HG03460 (cell line): Measurements from ENCODE around the gene NUDT14.

Source experiments
- ATAC-seq: cut with Tn5 transposase; IDR thresholded peaks from one replicate; pipeline ENCODE4 v1.9.1; 2021; ENCODE audit not compliant: unreplicated experiment

Gene NUDT14

DNA sequence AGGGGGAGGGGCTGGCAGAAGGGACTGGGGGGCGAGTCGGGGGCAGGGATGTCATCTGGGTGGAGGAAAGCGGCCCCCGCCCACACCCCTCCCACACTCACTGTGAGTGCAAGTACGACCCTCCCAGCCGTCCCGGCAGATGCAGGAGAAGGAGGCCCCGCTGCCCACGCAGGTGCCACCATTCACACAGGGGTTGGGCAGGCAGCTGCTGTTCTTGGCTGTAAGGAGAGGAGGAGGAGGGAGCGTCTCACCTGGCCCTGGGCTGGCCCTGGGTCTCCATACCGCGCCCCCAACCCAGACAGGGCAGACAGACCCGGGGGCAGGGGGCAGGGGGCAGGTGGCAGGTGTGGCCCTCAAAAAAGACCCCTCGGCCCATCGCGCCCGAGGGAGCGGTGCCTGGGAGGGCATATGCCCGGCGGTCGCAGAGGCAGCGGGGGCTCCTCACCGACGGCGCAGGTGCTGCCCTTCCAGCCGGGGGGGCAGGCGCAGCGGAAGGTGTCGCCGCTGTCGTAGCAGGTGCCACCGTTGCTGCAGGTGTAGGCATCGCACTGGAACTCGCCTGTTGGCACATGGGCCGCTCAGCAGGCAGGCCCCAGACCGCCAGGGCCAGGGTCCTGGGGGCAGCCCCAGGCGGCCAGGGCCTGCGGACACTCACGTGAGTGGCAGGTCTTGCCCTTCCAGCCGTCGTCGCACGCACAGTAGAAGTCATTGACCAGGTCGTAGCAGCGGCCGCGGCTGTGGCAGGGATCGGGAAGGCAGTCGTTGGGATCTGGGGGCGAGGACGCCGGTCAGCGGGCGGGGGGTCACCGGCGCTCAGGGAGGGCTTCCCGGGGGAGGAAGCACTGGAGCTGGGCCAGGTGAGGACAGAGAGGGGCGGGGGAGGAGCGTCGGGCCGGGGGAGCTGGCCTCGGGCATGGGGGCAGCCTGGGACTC lies 33.2 kb downstream of the NUDT14 start:
- no peak for ATAC-seq

DNA sequence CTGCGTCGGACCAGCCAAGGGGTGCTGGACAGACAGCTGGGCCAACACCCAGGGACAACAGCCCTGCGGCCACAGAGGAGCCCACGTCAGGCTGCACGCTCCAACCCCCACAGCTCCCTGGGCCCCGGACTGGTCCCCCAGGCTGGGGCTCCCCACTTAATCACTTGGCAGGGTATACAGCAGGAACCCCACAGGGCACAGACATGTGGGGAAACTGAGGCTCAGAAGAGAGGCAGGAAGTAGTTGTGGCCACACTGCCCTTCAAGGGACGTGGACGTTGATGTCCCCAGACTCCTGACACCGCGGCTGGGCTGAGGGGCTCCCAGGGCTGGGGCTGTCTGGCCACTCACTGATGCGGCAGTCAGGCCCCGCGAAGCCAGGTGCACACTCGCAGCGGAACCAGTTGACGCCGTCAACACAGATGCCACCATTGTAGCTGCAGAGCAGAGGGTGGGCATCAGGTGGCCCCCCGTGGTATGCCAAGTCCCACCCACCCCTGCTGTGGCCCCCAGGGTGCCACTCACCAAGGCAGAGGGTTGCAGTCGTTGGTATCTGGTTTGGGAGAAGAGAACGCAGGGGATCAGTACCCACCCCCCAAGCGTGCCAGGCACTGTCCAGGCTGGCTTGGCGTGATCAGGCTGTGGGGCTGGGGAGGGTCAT lies 34.0 kb downstream of the NUDT14 start:
- ATAC-seq, result no peak

DNA sequence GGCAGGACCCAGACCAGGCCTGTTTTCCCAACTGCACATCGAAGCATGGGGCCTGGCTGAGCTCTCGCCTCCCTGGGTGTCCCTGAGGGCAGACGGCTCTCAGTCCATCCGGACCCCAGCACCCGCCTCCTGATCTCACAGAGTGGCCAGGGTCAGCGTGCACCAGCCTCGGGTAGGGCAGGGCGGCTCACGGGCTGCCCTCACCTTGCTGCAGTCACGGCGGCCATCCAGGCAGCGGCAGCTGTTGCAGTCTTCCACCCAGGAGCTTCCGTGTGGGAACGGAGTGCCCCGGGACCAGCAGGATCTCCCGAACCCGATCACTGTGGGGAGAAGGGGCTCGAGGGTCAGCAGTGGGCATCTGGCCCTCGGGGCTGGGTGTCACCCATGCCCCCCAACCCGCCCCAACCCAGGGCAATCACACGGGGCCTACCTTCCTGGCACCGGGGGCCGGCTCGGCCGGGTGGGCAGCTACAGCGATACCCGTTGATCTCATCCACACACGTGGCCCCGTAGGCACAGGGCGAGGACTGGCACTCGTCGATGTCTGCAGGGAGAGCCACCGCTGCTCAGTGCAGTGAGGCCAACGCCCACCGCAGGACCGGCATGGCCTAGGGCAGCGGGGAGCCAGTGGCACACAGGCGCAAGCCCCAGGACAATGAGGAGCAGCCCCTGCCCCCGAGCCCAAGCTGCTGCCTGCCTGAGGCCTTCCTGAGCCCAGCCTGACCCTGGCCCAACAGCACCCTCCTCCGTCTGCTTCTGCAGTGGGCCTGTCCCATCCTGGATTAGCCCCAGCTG lies 34.7 kb downstream of the NUDT14 start:
- ATAC-seq, result no peak

DNA sequence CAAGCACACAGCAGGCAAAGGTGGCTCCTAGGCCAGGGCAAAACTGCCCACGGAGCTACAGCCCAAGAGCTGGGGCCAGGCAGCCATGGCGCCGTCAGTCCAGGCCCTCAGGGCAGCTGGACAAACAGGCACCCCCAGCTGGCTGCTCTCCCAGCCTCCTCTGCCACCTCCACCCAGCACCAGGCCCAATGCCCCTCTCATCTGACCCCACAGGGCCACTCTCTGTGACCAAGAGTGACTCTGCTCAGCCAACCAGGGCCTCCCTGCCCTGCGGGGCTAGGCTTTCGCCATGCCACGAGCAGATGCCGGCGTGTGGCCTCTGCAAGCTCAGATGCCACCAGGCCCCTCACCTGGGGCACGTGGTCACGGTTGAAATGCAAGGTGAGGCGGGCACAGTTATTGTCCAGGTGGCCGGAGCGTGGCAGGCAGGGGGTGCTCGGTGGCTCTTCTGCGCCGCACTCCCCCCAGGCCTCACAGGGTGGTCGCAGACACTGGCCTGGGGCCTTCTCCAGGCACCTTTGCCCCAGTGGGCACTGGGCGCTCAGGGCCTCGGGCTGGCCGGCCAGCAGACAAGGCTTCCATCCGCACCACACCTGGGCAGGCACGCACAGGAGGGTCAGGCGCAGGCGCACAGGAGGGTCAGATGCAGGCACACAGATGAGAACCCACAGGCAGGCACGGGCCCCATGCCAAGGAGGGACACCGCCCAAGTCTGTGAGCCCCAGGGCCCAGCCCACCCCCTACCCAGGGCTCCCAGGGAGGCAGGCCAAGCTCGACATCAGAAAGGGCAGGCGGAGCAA lies 35.5 kb downstream of the NUDT14 start:
- ATAC-seq, result no peak

DNA sequence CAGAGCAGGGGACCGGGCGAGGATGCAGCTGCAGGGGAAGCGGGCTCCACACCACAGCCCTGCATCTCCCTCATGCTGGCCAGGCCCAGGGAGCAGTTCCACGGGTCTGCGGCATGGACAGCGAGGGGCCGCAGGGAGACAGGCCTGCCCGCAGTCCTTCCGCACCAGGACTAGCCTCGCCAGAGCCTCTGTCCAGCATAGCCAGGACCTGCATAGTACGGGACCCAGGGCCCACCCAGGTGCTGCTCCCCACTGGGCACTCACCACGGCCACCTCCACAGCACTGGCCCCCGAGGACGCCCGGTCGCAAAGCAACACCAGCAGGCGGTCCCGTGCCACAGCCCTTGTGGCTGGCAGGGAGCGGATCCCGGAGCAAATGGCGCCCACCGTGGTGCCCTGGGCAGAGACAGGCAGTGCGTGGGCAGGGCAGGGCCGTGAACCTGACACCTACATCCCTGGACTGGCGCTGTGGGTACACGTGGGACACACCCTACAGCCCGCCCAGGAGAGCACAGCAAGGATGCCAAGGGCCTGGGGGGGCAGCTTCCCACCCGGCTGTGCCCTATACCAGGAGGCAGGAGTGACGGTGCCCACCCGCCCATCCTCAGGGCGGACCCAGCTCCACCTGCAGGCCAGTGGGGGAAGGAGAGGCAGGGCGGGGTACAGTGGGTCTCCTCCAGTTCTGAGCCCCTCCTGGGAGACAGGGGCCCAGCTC lies 36.3 kb downstream of the NUDT14 start:
- ATAC-seq, result no peak

DNA sequence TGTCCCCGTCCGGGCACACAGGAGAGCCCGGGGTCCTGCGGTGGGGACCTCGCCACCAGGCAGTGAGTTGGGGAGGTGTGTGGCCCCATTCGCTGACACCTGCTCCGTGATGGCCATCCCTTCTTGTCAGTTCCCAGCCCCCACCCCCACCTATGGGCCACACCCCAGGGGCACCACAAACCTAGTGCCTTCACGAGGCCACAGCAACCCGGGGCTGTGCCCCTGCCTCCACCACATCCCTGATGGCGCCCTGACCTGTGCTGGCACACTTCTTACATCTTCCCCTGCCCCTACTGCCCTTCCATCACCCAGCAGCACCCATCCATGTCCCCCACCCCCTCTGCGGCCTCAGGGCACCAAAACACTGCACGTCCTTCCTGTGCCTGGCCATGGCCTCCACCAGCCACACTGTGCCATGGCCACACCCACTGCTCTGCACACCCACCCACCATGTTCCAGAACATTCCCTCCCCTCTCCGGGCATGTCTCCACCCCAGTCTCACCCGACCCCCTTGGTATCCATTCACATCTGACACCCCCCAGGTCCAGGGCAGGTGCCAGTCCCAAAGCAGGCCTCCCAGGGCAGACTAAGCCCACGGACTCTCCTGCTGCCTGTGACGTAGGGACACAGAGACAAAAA lies 37.0 kb downstream of the NUDT14 start:
- no peak for ATAC-seq

DNA sequence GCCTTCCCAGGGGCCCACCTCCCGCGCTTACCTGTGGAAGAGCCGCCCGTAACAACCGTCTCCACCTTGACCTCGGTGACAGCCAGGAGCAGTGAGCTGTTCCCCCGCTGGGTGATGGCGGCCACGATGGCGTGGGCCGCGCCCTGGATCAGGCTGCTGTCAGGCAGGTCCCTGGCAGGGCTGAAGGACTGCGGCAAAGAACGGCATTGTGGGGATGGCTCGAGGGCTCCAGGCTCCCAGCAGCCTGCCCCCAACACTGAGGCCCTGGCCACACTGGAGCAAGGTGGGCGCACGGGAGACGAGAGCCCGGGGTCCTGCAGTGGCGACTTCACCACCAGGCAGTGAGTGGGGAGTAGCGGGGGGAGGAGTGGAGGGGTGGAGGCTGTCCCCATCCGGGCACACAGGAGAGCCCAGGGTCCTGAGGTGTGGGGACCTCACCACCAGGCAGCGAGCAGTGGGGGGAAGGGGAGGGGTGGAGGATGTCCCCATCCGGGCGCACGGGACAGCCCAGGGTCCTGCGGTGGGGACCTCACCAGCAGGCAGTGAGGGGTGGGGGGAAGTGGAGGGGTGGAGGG lies 37.6 kb downstream of the NUDT14 start:
- ATAC-seq, result no peak

DNA sequence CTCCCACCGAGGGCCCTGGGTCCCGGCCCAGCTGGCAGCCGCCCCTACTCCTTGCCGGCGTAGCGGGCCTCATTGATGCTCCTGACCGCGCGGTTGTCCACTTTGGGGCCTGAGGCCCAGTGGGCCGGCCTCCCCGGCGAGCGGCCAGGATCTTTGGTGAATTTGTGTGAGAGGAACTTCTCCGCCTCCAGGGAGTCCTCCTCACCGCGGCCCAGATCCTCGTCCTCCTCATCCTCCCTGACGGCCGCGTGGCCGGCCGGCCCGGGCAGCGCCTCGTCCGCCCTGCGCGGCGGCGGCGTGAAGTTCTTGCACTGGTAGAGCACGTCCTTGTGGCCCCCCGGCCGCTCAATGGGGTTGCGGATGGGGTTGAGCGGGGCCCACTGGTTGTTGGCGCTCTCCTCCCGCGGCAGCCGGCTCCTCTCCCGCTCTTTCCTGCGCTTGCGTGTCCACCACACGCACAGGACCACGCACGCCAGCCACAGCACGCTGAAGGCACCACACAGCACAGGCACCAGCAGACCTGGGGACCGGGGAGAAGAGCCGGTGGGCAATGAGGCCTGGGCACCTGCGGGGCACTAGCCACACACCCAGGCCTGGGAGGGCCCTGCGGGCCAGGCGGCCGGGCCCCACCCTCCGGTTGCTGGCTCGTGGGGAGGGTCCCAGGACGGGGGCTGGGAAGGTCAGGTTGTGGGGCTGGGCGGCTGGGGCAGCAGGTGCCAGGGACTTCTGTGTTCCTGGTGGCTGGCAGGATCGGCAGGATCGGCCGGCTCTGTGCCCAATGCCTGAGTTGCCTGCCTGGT lies 38.3 kb downstream of the NUDT14 start:
- ATAC-seq, result no peak

DNA sequence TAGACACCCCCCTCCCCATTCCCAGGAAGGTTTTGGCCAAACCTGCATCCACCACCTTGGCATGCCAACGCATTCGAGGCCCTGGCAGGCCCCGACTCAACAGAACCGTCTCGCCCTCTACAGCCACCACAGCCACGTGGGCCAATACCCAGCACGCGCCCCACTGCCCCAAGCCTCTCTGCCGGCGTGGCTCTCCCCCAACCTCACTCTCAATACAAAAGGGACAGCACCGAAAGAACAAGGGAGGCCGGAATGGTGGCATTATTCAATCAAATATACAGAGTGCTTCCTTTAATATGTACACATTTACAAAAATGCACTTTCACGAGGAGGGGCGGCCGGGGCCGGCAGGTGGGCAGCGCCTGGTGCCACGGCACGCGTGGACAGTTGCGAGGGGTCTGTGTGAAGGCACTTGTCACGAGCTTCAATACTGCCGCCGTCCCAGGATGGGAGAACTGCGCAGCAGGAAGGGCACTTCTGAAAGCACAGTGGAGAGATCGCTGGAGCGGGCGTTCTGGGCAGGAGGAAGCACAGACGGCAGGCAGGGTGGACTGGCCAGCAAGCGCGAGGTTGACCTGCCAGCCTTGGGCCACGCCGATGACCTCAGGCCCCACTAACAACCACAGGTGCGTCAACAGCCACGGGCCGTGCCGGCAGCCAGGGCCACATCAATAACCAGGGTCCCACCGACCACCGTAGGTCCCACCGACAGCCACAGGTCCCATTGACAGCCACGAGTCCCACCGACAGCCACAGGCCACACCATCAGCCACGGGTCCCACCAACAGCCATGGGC lies 39.4 kb downstream of the NUDT14 start:
- no peak for ATAC-seq

DNA sequence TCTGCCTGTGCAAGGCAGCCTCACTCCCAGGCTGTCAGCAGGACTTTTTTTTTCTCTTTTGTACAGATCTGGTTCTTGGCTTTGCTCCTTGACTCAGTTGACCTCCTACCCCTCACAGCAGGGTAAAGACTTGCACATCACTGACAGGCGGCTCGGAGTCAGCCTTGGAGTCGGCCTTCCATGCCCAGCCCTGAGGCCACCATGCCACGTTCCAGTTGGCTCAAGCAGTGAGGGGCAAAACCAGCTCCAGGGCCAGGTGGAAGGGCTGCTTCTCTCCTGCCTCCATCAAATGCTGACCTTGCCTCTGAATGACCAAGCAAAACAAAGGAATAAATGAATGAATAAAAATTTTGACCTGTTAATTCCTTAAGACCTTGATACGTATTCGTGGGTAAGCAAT lies 40.1 kb downstream of the NUDT14 start:
- ATAC-seq, result no peak

DNA sequence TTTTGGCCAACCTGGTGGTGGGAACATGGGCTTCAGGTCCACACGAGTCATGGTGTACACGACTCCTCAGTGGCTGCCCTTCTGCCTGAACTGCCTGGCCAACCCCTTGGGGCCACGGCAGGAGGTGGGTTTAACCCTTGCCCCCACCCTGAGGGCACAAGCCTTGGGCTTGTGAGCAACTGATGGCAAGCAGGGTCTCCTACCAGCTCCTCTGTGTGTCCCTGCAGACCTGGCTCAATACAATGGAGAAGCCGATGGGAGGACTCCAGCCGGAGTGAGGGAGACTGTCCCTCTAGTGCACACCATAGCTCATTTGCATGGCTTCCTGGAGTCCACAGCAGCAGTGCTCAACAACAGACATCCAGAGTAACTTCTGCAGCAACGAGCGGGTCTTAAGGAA lies 40.5 kb downstream of the NUDT14 start:
- no peak for ATAC-seq

DNA sequence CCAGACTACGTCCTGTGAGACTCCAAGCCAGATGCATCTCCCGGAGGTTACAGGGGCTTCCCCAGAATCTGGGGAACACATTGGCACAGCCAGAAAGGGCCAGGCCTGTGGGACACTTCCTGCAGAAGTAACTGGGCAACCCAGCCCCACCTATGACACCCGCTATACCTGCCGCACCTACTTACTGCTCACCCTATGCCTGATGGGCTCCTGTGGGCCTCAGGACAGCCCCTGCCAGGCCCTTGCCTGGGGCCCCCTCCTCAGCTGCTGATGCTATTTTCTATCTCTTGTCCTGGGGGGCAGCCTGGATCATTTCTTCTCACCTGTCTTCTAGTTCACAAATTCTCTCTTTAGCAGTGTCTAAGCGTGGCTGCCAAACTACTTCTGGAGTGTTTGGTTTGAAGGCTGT lies 41.3 kb downstream of the NUDT14 start:
- ATAC-seq, result no peak

DNA sequence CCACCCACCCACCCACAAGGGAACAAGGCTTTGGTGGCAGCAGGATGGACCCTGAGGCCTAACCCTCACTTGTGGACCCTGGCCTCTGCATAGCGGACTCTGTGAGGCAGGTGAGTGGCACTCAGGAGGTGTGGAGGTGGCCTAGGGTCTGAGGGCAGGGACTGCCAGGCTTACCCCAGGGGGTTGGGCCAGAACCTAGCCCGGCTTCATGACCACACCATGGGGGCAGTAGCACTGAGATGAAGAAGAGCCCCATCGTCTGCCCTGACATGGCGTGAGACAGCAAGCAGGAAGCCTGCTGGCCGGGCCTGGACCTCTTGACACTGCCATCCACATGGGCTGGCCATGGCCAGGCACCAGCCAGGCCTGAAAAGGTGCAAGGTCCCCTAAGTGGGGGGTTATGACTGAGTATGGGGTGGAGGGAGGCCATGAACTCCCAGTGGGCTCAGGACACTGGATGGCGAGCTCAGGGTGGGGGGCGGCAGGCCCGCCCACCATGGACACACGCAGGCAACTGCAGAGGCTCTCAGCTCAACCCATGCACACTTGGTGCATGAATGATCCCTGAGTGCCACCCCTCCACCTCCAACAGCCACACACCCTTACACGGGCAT lies 41.8 kb downstream of the NUDT14 start:
- no peak for ATAC-seq

DNA sequence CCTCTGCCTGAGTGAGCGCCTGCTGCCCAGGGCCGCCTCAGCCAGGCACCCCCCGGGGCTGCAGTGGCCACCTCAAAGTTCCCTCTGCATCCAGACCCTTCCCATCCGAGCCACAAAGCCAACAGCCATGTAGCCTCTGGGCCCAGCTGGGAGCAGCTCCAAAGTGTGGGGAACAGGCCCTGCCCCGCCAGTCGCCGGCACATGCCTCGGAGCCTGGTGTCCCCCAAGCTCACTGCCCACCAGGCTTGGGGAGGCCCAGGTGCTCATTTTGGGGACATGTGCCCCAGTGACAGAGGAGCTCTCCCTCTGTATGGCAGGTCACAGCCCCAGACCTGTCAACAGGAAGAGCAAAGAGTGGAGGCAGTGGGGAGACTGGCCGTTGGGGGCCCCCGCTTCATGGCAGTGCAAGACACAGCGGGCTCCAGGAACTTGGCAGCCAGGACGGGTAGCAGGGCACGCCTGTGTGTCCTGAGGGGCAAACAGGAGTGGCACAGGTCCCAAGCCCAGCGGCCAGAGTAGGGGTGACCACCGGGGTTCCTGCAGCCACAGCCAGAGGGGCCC lies 42.5 kb downstream of the NUDT14 start:
- ATAC-seq, result no peak

DNA sequence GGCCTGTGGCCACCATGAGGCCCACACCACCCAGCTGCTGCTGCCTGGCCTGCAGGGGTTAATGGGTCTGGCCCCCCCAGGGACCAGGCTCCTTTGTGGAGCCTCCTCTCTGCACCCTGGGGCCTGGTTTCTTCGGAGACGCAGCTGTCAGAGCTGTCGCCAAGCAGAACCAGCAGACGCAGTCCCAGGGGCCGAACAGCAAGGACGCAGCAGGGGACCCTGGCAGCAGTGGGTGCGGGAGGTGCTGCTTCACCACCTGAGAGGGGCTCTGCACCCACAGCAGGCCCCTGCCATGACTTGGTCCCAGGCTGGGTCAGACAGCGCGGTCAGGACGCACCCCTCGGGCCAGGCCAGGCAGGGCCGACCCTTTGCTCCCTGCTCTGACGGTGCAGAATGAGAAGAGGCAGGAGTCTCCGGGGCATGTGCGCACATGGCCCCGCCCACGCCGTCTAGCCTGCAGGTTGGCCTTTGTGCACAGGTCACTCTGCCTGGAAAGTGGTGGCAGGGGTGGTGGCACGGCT lies 43.0 kb downstream of the NUDT14 start:
- ATAC-seq, result no peak

DNA sequence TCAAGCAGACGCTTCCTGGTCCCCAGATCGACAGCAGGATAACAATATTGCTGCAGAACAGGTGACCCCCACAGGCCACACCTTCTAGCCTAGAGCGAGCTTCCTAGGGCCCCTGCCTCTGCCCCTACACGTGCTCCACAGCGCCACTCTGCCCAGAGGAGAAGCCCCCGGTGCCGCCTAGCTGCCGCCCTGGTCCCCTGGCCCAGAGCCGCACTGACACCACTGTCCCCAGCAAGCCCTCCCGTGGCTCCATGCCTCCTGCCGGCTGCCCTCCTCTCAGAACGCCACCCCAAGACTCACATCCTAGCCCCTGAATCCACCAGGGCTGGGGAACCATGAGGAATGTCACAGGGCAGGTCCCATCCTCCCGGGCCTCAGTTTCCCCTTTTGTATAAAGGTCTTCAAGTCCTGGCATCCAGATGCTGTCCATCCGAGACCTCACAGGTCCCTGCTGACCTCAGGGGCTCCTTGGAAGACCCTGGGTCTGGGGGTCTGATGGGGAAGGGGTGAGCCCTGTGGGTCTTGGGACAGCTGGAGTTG lies 43.6 kb downstream of the NUDT14 start:
- ATAC-seq, result no peak
